GM10266 (cell line): ENCODE results near the gene TP53BP2.
"Not testable (repeated sequence)": the region's sequence is repeated elsewhere in the genome, so short reads cannot be mapped to it uniquely, and the experiment has no call there.

ENCODE experiments used
- DNase-seq: peaks from one replicate; pipeline ENCODE4 v3.0.0; 2012; ENCODE audit errors: extremely low spot score
- TF ChIP-seq, protein P1 (sequence below): IDR thresholded peaks from 2 replicates; pipeline ENCODE4 v1.5.1; 2012; ENCODE audit warnings: mild to moderate bottlenecking, low read depth; ENCODE audit not compliant: control insufficient read depth, insufficient read depth; ENCODE audit errors: missing control alignments

The TP53BP2 gene

DNA sequence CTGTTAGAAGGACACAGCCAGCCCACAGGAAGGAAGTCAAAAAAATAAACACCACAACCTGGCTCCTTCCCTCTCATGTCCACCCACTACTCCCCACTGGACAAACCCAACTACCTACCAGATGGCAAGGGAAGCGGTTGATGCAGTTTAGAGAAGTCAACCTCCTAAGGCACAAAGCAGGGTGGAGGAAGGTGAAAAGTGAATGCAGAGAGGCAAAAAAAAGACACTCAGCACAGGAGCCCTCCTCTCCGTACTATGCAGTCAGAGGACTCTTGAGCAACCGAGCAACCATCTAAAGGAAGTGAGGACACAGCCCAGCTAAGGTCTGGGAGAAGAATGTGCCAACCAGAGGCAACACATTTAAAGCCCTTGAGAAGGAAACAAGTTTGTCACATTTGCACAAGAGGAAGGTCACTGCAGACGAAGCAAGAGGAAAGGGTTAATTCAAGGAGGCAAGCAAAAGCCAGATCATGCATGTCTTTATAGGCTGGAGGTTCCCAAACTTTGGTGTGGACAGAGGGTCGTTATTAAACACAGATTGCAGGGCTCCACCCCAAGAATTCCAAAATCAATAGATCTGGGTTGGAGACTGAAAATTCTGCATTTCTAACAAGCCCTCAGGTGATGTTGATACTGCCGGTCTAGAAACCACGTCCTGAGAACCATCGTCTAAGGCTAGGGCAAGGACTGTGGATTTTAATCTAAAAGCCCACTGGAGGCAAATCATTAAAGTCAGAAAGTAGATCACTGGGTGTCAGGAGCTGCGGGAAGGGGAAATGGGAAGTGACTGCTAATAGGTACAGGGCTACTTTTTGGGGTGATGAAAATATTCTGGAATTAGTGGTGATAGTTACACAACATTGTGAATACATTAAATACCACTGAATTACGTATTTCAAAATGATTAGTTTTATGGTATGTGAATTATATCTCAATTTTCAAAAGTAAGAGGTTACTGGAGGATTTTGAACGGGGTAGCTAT, 19.7 kb downstream of the TP53BP2 start:
- no peak for DNase-seq

DNA sequence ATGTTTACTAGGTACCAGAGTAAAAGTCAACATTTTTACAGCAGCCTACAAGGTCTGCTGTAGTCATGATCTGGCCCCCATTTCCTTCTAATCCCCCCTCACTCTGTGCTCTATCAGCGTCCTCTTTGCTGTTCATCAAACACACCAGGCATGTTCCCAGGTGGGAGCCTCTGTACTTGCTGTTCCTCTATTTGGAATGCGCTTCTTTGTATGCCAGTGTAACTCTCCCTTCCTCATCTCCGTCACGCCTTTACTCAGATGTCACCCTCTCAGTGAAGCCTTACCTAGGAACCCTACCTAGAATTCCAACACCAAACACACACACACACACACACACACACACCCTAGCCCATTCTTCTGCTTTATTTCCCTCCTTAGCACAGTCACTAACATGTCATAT, 21.0 kb downstream of the TP53BP2 start:
- no peak for DNase-seq
- TF ChIP-seq, protein P1, sequence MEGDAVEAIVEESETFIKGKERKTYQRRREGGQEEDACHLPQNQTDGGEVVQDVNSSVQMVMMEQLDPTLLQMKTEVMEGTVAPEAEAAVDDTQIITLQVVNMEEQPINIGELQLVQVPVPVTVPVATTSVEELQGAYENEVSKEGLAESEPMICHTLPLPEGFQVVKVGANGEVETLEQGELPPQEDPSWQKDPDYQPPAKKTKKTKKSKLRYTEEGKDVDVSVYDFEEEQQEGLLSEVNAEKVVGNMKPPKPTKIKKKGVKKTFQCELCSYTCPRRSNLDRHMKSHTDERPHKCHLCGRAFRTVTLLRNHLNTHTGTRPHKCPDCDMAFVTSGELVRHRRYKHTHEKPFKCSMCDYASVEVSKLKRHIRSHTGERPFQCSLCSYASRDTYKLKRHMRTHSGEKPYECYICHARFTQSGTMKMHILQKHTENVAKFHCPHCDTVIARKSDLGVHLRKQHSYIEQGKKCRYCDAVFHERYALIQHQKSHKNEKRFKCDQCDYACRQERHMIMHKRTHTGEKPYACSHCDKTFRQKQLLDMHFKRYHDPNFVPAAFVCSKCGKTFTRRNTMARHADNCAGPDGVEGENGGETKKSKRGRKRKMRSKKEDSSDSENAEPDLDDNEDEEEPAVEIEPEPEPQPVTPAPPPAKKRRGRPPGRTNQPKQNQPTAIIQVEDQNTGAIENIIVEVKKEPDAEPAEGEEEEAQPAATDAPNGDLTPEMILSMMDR: no peak

More for the DNA sequence above, 19.7 kb downstream of the TP53BP2 start:
- TF ChIP-seq, protein P1: no peak

DNA sequence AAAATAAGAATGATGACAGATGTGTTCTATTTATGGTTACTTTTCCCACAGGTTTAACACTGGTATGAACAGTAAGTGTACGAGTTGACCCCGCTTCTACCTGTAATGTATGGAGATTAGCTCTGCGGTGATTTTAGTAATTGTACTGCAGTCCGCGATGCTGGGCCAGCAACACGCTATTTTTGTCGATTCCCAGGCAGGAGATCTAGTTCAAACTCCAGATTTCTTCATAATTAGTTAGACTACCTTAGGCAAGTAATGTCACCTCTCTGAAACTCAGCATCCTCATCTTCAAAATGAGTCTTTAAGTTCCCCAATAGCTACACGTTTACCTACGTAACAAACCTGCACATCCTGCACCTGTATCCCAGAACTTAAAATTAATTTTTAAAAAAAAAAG, 21.5 kb downstream of the TP53BP2 start:
- TF ChIP-seq, protein P1: no peak

DNA sequence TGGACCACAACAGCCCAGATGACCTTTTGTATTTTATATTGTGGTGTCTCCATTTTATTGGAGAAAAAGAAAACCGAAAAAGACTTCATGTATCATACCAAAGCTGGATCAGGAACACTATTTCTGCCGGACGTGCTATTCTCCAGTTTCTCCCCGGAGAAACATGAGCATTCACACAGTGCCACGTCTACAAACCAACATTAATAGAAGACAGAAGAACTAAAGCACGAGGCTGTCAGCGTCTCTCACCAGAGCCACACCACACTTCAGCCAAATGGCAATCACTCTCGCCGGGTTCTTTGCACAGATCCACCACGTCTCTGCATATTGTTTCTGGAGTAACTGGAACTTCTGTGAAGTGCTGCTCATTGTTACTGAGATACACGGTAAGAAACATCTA, 24.8 kb downstream of the TP53BP2 start:
- TF ChIP-seq, protein P1: no peak
- no peak for DNase-seq

More for the DNA sequence above, 21.5 kb downstream of the TP53BP2 start:
- DNase-seq: no peak

DNA sequence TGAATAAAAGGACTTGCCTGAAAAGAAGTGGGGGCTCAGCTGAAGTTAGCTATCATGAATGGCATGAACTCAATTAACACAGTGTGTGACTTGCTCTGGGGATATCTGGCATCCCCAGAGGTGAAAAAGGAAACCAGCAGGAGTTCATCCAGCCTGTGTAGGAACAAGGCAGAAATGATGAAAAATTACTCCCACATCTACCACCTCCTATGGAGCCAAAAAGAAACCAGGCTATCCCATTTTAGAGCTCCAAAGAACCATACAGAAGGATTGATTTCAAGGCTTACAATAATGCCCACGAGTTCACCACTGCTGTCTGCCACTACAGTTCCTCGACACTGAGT, 25.3 kb downstream of the TP53BP2 start:
- TF ChIP-seq, protein P1: no peak
- DNase-seq: no peak

DNA sequence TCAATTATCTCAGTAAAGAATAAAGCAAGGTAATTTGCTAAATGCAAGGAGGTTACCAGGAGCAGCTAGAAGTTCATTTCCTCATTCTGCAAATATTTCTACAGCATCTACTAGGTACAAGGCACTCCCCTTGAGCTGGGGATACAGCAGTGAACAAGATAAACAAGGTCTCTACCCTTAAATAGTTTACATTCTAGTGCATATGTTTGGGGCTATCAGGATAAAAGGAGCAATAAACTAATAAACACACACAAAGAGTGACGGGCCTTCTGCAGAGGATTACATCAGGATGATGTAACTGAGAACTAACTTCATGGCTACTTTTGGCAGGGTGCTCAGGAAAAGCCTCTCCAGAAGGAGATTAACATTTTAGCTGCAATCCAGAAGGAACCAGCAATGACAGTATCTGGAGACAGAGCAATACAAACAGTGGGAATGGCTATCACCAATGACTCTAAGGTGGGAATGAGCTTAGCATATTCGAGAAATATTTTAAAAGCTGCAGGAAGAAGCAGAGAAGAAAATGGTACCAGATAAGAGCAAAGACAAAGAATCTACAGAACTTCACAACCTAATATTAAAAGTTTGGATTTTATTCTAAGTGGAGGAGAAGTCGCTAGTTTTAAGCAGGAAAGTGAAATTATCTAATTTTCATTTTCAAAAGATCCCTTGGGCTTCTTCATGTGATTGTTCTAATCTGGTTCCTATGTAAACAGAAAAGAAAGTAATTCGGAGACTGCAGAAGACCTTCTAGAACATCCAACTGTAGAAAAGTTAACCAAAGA, 25.8 kb downstream of the TP53BP2 start:
- no peak for DNase-seq

DNA sequence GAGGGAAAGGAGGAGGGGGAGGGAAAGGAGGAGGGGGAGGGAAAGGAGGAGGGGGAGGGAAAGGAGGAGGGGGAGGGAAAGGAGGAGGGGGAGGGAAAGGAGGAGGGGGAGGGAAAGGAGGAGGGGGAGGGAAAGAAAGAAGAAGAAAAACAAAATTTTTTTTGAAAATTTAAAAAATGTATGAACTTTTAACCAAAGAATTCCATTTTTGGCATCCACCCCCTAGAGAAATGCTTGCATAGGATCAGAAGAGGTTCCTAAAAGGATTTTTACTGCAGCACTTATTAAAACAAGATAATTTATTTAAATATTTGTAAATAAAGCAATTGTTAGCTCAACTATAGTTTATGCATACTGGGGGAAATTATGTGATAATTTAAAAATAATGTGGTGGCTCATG, 28.5 kb downstream of the TP53BP2 start:
- not testable (repeated sequence) for DNase-seq

More for the DNA sequence above, 25.8 kb downstream of the TP53BP2 start:
- TF ChIP-seq, protein P1: no peak
